ENCODE data around the gene OR11A1.

Gene OR11A1, protein sequence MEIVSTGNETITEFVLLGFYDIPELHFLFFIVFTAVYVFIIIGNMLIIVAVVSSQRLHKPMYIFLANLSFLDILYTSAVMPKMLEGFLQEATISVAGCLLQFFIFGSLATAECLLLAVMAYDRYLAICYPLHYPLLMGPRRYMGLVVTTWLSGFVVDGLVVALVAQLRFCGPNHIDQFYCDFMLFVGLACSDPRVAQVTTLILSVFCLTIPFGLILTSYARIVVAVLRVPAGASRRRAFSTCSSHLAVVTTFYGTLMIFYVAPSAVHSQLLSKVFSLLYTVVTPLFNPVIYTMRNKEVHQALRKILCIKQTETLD

DNA sequence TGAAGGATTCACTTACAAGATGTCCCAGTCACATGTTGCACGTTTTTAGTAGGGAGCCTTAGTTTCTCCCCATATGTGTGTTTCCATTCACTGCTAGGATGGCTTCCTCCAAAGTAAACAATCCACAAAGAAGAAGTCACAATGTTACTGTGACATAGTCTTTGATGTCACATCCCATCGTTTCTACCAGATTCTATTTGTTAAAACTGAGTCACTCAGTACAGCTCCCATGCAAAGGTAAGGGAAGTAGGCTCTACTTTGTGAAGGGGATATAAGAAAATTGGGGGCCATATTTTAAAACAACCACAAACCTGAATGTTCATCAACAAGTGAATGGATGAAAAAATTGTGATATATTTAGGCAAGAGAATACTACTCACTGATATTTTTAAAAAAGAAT is at the start of gene OR11A1, which contains the start of gene OR2H1:
TSS of gene OR11A1 (minus strand) at position 101 of the 400 bp plus-strand sequence. CDS start 29,430 bp downstream, outside the sequence.
TSS of gene OR2H1 (plus strand) at position 185 of the 400 bp plus-strand sequence. CDS start 4,615 bp downstream, outside the sequence.
- no peak for DNase-seq

DNA sequence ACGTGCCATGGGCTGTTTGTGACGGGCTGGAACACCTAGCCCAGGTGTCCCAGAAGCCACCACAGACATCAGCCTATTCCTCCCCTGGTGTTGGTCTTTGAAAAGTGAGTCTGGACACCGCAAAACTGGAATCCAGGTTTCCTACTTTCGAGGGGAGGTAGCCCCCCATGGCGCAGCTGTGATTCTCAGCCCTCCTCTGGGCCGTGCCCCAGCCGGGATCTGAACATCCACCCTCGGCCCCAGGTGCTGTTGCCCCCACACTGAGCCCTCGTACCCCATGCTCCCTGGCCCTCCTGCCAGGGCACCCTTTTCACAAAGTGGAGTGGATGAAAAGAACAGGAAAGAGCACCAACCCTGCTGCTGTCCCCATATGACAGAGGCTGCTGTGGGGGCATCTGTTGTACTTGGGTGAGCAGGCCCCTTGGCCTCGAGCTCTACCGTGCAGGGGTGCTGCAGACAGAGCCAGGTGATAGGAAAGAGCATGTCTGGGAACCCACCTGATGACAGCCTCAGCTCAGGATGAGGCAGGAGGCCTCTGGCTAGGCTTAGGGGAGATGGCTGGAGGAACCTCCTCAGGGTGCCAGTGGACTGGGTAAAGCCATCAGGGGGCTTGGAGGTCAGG is 49.7 kb upstream of the OR11A1 start:
- DNase-seq = no peak

DNA sequence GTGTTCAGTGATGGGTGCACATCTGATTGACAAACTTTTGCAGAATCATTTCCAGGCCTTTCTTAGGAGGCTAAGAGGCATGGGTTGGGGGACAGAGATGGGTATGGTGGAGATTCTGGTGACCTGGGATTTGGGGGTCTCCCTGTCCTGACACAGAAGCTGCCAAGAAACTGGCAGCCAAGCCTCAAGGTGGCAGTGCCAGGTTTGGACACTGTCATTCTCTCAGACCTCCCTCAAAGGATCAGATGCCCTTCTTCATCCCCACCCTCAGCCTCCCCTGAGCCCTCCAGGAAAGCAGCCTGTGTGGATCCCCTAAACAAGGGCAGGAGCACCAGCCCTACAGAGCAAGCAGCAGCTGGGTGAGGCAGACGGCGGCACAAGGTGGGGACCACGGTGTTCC is 48.9 kb upstream of the OR11A1 start:
- DNase-seq = no peak

DNA sequence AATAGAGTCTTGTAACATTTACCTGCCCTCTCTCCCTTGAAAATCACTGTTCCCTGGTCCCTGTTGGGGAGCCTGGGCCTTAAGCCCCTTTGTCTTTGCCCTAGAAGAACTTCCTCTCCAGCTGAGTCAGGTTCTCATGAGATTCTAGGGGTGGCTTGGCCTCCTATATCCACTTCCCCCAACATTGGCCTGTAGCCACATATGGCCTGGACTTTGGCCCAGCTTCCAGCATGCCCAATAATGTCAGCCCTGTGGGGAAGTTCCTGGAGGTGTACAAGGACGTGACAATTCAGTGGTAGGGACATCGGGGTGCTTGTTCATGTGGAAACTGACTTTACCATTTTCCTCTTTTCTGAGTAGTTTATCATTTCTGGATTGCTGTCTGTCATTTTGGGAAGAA is 48.1 kb upstream of the OR11A1 start:
- DNase-seq = no peak

DNA sequence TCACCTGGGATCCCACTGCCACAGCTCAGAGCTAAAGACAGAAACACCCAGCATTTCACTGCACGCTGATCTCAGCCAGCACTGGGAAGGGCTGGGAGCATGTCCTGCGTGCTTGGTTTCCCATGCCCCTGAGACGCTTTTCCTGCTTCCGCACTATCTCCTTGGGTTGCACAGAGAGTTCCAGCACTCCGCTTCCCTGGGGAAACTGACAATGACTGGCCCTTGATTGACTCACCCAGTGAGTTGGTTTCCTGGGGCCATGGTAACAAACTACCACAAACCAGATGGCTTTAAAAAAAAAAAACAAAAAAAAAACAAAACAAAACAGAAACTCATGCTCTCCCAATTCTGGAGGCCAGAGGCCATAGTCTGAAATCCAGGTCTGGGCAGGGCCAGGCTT is 45.7 kb upstream of the OR11A1 start:
- DNase-seq = no peak

DNA sequence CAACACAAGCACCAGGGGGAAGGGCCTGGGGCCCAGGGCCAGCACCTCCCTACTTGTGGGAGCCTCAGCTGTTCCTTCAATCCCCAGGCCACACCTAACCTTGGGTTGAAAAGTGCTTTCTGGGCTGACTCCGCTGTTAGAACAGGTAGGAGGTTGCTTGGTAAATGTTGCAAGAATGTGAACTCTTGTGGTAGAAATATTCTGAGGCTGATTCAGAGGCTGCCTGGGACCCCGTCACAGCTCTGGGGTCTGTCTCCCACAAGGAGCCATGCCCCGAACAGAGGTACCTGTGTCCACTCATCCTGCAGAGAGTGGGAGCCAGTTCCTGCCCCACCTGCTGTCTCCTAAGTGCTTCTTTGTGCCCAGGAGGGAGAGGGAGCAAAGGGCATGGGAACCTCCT is 45.3 kb upstream of the OR11A1 start:
- no peak for DNase-seq

DNA sequence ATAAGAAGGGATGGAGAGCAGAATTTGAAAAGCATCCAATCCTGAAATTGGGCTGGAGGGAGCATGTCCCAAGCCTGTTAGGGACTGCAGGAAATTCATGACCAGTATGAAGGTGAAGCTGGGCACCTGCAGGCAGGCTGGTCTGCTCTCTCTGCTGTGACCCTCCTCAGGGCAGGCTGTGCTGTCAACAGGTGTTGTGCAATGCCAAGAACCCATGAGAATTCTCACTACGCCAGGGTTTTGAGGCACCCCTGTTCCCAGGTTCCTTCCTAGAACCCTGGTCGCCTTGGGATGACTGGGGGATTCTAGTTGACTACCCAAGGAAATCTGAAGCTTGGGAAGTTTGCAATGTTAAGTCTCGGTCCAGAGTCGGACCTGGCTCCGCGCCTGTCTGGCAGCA is 44.2 kb upstream of the OR11A1 start:
- no peak for DNase-seq

DNA sequence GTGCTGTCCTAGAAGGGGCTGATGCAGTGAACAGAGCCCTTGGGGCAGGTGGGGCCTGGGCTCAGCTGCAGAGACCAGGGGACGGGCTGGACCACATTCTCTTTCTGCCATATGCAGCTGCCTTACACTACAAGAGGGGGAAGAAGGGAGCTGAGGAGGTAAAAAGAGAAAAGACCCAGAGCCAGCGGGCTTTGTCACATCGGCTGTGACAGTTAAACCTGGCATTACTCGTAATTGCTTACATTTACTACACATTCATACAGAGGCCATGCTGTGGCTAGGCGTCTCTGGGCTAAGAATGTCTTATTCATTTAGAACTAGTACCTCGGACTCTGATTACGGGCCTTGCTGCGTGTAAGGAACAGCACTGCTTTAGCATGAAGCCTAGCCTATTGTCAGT is 43.7 kb upstream of the OR11A1 start:
- no peak for DNase-seq

DNA sequence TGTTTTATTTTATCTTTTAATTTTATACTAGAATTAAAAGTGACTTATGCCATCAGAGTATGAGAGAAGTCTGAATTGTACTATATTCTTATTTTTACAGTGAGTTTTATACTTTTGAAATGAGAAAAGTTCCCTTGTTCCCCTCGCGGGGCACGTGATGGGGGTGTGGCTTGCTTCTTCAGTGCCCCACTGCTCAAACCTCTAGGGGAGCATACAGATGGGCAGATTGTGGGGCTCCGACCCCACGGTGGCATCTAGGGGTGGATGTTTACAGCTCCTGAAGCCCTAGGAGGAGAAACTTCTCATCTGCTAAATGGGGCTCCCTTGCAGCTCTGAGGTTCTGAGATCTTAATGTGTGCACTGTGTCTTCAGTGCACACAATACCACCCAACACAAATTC is 42.8 kb upstream of the OR11A1 start:
- DNase-seq = no peak

DNA sequence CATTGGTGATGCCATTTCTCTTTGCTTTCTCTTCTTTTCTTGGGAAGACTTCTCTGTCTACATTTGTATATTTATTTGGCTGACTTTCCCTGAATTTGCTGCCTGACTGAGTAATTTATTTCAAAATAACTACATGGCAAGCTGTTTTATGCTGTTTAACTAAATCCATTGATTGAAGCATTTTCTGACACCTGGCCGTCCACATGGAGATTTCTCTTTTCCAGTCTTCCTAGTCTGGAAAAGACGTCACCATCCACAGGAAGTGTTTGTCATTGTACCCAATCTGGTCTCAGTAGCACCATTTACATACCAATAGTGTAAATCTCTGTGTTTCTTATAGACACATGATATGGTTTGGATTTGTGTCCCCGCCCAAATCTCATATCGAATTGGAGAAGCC is 40.1 kb upstream of the OR11A1 start:
- DNase-seq = no peak

DNA sequence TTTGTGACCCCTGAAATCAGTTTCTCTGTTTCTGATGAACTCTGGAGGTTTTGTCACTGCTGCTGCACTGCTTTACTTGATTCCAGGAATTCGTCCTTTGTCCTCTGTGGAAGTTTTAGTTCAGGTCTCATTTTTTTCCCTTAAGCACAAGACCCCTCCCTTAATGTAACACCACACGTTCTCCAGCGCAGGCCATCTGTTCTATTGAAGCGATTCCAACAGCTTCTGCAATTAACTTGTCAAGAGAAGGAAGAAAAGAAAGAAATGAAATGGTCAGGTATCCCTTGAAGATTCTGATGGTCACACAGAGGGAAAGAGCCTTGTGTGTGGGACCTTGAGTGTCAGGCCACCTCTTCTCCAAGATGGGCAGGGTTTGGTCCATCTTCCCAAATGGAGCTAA is 38.7 kb upstream of the OR11A1 start:
- no peak for DNase-seq

DNA sequence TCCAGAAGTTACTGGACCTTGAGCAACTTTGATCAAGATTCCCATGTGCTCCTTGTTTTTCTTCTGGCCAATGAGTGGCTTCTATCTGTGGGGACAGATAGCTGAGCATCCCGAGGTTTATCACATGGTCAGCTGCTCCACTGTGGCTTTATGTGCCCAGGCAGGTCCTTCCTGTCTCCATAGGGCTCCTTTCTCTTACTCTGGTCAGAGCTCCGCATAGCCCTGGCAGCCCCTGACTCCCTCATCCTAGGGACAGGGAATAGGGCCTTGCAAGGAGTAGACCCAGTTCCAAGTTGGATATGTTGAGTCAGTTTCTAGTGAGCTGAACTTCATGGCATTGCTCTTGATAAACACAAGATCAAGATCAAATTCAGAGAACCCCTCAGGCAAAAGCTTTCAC is 37.3 kb upstream of the OR11A1 start:
- DNase-seq = no peak

DNA sequence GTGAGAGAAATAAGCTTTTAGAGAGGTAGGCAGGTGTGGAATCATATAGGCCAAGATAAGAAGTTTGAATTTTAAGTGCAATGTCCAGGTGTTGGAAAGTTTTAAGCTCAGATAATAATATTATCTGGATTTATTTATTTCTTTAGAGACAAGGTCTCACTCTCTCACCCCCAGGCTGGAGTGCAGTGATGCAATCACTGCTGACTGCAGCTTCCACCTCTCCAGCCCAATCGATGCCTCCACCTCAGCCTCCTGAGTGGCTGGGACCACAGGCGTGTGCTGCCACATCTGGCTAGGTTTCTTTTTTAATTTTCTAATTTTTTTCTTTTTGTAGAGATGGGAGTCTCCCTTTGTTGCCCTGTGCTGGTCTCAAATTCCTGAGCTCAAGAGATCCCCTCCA is 36.4 kb upstream of the OR11A1 start:
- no peak for DNase-seq

DNA sequence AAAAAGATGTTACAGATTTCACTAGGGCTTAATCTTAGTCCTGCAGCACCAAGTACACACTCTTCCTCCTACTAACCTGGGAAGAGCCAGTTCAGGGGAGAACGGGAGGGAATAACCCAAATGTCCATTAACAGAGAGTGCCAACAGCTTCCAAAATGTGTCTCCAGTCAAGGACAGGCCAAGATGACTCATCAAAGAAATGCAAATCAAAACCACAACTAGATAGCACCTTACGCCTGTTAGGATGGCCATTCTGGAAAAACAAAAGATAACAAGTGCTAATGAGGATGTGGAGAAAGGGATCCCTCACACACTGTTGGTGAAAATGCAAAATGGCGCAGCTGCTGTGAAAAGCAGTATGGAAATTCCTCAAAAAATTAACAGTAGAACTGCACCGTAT is 34.7 kb upstream of the OR11A1 start:
- DNase-seq = no peak

DNA sequence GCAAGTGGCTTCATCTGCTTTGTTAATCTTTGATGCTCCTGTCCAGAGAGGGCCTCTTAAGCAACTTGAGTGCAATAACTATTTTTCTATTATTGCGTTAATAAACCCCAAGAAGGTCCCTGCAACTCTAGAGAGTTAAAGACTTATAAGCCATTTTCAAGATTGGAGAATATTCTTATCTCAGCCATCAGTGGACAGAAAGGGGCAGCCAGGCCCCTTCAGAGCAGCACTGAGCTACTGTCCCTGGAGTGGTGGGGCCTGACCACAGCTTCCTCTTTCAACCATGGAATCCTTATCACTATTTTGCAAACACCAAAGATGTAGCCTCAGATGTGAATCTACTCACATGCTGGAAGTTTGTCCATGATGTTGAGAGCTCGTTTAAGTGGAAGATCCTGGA is 33.7 kb upstream of the OR11A1 start:
- DNase-seq = no peak

DNA sequence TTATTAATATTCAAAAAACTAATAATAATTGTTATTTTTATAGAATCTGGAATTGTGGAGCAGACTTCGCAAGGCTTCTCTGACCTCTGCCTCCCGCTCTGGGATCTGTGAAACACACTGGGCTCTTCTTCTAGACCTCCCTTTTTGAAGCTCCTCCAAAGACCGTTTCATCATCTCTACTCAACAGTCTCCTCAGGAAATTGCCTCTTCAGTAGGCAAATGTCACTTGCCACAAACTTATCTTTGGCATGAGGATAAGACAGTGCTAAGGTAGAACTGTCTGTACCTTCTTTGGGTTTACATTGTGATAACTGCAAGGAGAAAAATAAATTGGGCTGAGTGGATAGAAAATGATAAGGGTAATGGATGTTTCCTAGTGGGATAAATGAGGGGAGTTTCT is 33.2 kb upstream of the OR11A1 start:
- no peak for DNase-seq

DNA sequence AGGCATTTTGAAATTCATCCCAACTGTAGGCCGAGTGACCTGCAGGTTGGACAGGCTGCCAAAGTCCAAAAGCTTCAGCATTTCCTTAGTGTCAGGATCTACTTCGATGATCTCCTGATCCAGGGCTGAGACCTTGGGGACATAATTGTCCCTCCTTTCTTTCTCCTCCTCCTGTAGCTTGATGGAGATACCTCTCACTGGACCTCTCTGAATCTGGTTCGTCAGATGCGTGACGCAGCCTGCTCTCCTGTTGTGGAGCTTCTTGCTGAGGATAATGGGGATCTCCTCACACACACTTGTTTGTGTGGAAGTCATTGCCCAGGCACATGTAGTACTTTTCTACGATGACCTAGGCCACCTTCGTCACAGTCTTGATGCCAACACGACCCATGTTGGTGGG is 32.4 kb upstream of the OR11A1 start:
- DNase-seq = no peak

DNA sequence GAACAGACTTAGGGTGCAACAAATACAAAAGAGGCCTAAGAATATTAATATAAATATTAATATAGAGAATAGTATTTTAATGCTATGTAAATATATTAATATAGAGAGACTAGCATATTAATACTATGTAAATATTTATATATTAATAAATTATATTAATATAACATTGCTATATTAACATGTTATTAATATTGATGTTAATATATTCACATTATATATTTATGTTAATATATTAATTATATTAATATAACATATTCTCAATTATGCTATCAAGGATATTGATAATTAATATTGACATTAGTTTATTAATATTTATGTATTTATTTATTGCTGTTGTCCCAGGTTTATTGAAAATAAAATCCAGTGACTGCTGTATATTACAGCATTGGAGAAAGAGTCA is 32.0 kb upstream of the OR11A1 start:
- DNase-seq = no peak

DNA sequence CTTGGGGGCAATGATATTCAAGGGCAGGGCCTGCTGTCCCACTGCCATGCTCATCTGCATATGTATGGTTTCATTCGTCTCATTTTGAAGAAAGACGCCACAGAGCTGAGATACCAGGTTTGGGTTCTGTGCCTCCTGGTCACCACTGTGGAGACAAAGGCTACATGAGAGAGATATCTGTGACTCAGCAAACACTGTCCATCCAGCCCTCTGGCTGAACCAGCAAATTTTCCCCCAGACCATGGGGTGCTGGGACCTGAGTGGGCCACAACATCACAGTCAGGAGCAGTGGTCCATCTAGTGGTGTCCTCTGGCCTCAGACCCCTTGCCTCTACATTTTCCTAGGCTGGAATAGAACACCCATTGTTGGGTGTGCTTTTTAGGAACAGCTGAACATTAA is 30.8 kb upstream of the OR11A1 start, which contains the start of gene MAS1L:
TSS of gene MAS1L (minus strand) at position 297 of the 400 bp plus-strand sequence. CDS start at position 243, 54 bp downstream.
- no peak for DNase-seq

DNA sequence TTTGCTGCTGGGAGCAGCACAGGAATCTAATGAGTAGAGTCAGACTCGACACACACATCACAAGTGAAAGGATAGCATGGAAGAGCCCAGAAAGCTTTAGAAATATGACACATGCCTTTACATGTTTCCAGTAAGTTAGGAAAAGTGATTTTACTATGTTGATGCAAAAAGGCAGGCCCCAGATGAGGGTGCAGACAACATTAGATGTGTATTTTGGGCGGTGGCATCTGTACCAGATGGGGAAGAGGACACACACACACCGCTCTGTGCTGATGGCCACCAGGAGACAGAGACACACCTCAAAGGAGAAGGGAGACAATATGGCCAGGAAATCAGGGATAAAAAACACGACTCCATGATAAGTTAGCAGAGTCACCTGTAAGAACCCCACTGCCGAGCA is 30.3 kb upstream of the OR11A1 start:
- DNase-seq = no peak

DNA sequence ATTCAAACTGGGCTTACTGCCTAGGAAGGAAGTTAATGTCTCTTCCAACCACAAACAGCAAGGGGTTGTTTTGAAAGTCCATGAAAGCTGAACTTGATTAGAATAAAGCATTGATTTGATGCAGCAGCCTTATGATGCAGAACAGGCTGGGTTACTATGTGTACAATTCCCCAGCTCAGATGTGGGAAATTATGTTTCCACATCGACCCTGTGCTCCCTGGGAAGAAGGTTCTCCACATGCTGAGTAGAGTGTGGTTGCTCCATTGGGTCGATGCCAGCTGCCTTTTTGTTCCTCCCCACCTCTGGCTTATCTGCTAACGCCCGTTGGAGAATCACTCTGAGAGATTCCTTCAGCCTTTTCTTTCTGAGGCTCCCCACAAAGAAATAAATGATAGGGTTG is 29.7 kb upstream of the OR11A1 start:
- DNase-seq = no peak

DNA sequence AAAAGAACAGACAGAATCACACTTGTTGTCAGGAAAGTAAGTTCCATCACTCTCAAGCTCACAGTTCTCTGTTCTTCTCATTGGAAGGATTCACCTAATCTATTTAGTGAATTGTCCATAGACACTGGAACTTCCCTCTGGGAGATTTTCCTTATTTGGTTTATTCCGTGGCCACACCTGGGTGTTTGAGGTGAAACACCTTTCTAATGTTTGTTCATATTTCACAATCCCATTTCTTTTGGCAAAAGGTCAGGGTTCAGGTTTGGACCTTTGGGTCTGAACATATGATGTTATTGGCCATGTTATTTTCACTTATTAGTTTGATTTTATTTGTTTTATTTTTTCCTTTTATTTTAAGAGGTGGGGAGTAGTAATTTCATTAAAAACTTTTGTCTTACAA is 26.9 kb upstream of the OR11A1 start:
- DNase-seq = no peak

DNA sequence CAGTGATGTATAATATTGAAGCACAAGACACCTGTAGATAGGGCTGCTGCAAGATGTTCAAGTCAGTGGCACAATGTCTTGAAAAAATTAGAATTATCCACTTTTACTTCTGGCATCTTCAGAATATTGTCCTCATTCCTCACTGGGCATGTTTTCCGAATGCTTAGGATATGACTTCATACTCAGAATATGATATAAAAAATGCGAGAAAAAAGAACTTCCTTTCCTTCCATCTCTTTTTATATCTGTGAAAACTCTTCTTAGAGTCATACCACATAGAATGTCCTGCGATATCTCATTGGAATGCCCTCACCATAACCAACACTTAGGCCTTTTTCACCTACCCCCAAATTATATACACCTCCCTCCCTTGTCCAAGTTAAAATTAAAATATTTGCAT is 26.3 kb upstream of the OR11A1 start:
- DNase-seq = no peak

DNA sequence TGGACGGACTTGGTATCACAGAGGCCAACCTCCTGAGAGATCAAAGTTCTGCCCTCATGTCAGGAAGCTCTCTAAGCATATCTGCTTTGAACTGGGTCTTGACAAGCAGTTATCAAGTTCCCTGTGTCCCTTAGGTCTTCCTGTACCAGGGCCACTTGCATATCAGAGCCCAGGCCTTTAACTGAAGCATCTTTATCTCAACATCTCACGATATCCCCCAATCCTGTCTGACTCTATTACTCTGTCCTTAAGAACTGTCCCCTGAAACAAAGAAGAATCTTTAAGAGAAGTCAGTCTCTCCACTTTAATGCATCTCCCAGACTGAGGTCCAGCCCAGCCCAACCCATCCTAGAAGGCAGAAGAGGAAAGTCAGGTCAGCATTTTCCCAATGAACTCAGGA is 22.7 kb upstream of the OR11A1 start:
- DNase-seq = no peak

DNA sequence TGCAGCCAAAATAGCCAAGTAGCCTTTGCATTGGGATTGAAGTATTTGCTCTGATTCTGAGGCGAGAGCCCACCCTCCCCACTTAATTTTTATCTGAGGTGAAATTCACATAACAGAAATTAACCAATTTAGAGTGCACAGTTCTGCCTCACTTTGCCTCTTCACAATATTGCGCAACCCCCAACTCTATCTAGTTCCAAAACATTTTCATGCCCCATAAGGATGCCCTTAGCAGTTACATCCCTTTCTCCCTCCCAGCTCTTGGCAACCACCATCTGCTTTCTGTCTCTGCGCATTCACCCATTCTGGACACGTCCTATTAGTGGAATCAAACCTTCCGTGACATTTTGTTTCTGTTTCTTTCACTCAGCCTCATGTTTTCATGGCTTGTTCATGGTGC is 21.9 kb upstream of the OR11A1 start:
- no peak for DNase-seq

Measured in SIG-M5 (cell line).